ENCODE data around the gene TSPEAR. TPM values are rescaled to one million over a fixed set of nuclear protein-coding genes. Genes with fewer than 3 reads are reported as not detected.

TSPEAR gene
- polyA plus RNA-seq, 1 of the 3 experiments (the other 2 are of a cell fraction): 0.08 TPM

- Histone ChIP-seq H4K20me1 (ENCODE audit: insufficient read depth) (no peaks in the 10 kb centered on the region), H3K36me3 (replicated peaks in 1 of 2; ENCODE audit: control insufficient read depth in 1 of 2, insufficient read depth in 2 of 2, low read length in 1 of 2) (no peaks in the 10 kb centered on the region), H3K79me2 (ENCODE audit: insufficient read depth) (peaks cover 2% of the 10 kb centered on the region; the same call in 1 of the 2 replicates), H2AFZ (ENCODE audit: low read depth) (no peak overlapping the region), H3K27ac (ENCODE audit: low read depth in 2 of 2, low read length in 1 of 2) (no peak overlapping the region), H3K4me2 (no peak overlapping the region), H3K9me2 (no peaks in the 10 kb centered on the region), H3F3A (replicated peaks; ENCODE audit: insufficient read depth) (no peaks in the 10 kb centered on the region), H3K4me1 (ENCODE audit: control insufficient read depth in 1 of 2, insufficient read depth in 2 of 2, low read depth in 1 of 2, low read length in 1 of 2) (no peaks in the 10 kb centered on the region), H3K9ac (no peak overlapping the region), H3K4me3 (ENCODE audit: low read depth in 2 of 2, low read length in 1 of 2) (no peak overlapping the region; a peak in 1 of 4 replicates), H3K27me3 (ENCODE audit: insufficient read depth) (no peaks in the 10 kb centered on the region), H3K9me3 (peaks cover 11% of the 10 kb centered on the region; the same call in 1 of the 2 replicates)
- POLR2A ChIA-PET: no interaction called here
- WGBS (ENCODE audit: low lambda C conversion rate): 68% methylated on average over 9 of the region's 9 CpGs
- CTCF ChIA-PET: interaction anchor here (4.4 kb wide), 1 partner anchor 17 kb away, joined by 21 read pairs; no protein-coding TSS in a partner anchor
- TF ChIP-seq GATA2 (CRISPR knock-in tag; IDR thresholded peaks at IDR 0.05) (no peak), MXI1 (IDR thresholded peaks at IDR 0.05; ENCODE audit: low read depth, low read length) (no peak), TEAD4 (IDR thresholded peaks at IDR 0.05; ENCODE audit: borderline replicate concordance, insufficient read depth) (no peak), GABPA (IDR thresholded peaks at IDR 0.05; ENCODE audit: low read depth) (no peak), SMC3 (IDR thresholded peaks at IDR 0.05; ENCODE audit: low read depth, low read length) (no peak), RFX5 (IDR thresholded peaks at IDR 0.05; ENCODE audit: low read length) (no peak), MAX (IDR thresholded peaks at IDR 0.05; ENCODE audit: low read depth) (no peak), ZBTB33 (IDR thresholded peaks at IDR 0.05; ENCODE audit: borderline replicate concordance, low read depth) (no peak), JUND (IDR thresholded peaks at IDR 0.05) (no peak), EP300 (IDR thresholded peaks at IDR 0.05; ENCODE audit: borderline replicate concordance in 1 of 2, low read depth in 1 of 2, low read length in 1 of 2) (no peak), CTCF (IDR thresholded peaks at IDR 0.05) (no peak), TCF12 (IDR thresholded peaks at IDR 0.05) (no peak), EZH2phosphoT487 (IDR thresholded peaks at IDR 0.05; ENCODE audit: borderline replicate concordance, low read depth) (no peak), FOXM1 (IDR thresholded peaks at IDR 0.05; ENCODE audit: low read depth) (no peak), POLR2AphosphoS5 (IDR thresholded peaks at IDR 0.05; ENCODE audit: low read depth, low read length) (no peak), USF1 (IDR thresholded peaks at IDR 0.05; ENCODE audit: borderline replicate concordance, low read depth) (no peak)
- DNase-seq: no peak
Measured at GRCh38 chr21:44492567-44493385, 218.6 kb downstream of the TSPEAR start.

Measured in SK-N-SH (cell line).